Measurements from ENCODE around the gene ANKRD44. TPM values are rescaled to one million over a fixed set of nuclear protein-coding genes. Genes with fewer than 3 reads are reported as not detected.

The ANKRD44 gene
- total RNA-seq, 1 donor from 2014 or later = 3.4 TPM

DNA sequence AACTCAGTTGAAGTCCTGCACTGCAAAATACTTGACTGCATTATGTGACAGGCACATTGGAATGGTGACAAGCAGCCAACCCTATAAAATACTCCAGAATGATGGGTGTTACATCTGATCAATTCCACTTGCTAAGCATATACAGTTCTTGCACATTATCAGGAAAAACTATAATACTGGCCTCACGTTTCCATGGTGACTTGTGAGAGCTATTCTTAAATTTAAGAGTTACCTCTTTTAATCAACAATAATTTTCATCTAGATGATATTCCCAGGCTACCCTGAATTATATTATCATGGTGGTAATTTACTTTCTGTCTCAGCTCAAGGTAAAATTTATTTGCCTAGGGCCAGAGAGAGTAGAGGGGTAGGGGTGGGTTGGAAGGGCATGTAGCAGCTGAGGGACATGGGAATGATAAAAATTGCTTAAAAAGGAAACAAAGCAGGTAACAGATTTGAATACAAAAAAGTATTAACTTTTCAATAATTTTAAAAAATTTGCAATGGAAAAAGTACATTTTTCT, 251.7 kb downstream of the ANKRD44 start:
- H3K9ac ChIP-seq = no peak overlapping the region
- no peaks in the 10 kb centered on the region for H4K20me1 ChIP-seq (ENCODE audit: low read depth)
- no peaks in the 10 kb centered on the region for H3K36me3 Mint-ChIP-seq
- no peaks in the 10 kb centered on the region for H3K9me3 ChIP-seq (ENCODE audit: low read depth)
- H3K4me2 ChIP-seq = no peak overlapping the region
- H3K79me2 ChIP-seq (ENCODE audit: low read depth) = no peaks in the 10 kb centered on the region
- no peak overlapping the region for H3K4me3 Mint-ChIP-seq
- TF ChIP-seq CTCF (IDR thresholded peaks at IDR 0.05) (no peak), EZH2phosphoT487 (IDR thresholded peaks at IDR 0.05) (no peak), EZH2 (IDR thresholded peaks at IDR 0.05) (no peak)
- no peaks in the 10 kb centered on the region for H3F3A ChIP-seq (ENCODE audit: low read depth)
- no peaks in the 10 kb centered on the region for H3K27me3 Mint-ChIP-seq (ENCODE audit: insufficient read depth, low read depth)
- H3K4me1 ChIP-seq = no peaks in the 10 kb centered on the region
- H3K27ac ChIP-seq = no peak overlapping the region
- H3K9me3 Mint-ChIP-seq = peaks cover 23% of the 10 kb centered on the region
- no peak overlapping the region for H3K27ac Mint-ChIP-seq
- no peaks in the 10 kb centered on the region for H3K27me3 ChIP-seq
- no peak overlapping the region for H2AFZ ChIP-seq (replicated peaks)
- no peak overlapping the region for H3K4me3 ChIP-seq
- H3K36me3 ChIP-seq = peaks cover 5% of the 10 kb centered on the region
- DNase-seq (ENCODE audit: low spot score) = no peak
- no peaks in the 10 kb centered on the region for H3K4me1 Mint-ChIP-seq

GRCh38 chr2:197057959-197058358, 252.6 kb downstream of the ANKRD44 start:
- Mint-ChIP-seq H3K36me3 (no peaks in the 10 kb centered on the region), H3K4me3 (no peak overlapping the region), H3K27me3 (ENCODE audit: insufficient read depth, low read depth) (no peaks in the 10 kb centered on the region), H3K27ac (no peak overlapping the region), H3K4me1 (no peaks in the 10 kb centered on the region), H3K9me3 (peaks cover 25% of the 10 kb centered on the region)
- Histone ChIP-seq H3K79me2 (ENCODE audit: low read depth) (no peaks in the 10 kb centered on the region), H3K36me3 (peaks cover 5% of the 10 kb centered on the region), H2AFZ (replicated peaks) (no peak overlapping the region), H3K4me3 (no peak overlapping the region), H3K4me2 (no peak overlapping the region), H3K9me3 (ENCODE audit: low read depth) (no peaks in the 10 kb centered on the region), H3K4me1 (no peaks in the 10 kb centered on the region), H3K27ac (no peak overlapping the region), H3K27me3 (no peaks in the 10 kb centered on the region), H4K20me1 (ENCODE audit: low read depth) (no peaks in the 10 kb centered on the region), H3F3A (ENCODE audit: low read depth) (no peaks in the 10 kb centered on the region), H3K9ac (no peak overlapping the region)
- no peak for TF ChIP-seq EZH2phosphoT487 (IDR thresholded peaks at IDR 0.05)
- TF ChIP-seq CTCF (IDR thresholded peaks at IDR 0.05) = no peak
- TF ChIP-seq EZH2 (IDR thresholded peaks at IDR 0.05) = no peak
- DNase-seq (ENCODE audit: low spot score) = no peak

- no peak for DNase-seq (ENCODE audit: low spot score)
- peaks cover 19% of the 10 kb centered on the region for H3K9me3 Mint-ChIP-seq
- Histone ChIP-seq H3K4me2 (no peak overlapping the region), H3K9ac (no peak overlapping the region), H3K79me2 (ENCODE audit: low read depth) (no peaks in the 10 kb centered on the region), H3K4me1 (no peaks in the 10 kb centered on the region), H3K36me3 (peaks cover 5% of the 10 kb centered on the region), H3K27ac (no peak overlapping the region), H2AFZ (replicated peaks) (no peak overlapping the region), H3K27me3 (no peaks in the 10 kb centered on the region), H3F3A (ENCODE audit: low read depth) (no peaks in the 10 kb centered on the region), H4K20me1 (ENCODE audit: low read depth) (no peaks in the 10 kb centered on the region), H3K9me3 (ENCODE audit: low read depth) (no peaks in the 10 kb centered on the region), H3K4me3 (no peak overlapping the region)
- no peak overlapping the region for H3K27ac Mint-ChIP-seq
- H3K4me3 Mint-ChIP-seq = no peak overlapping the region
- H3K4me1 Mint-ChIP-seq = no peaks in the 10 kb centered on the region
- TF ChIP-seq EZH2phosphoT487 (IDR thresholded peaks at IDR 0.05) (no peak), EZH2 (IDR thresholded peaks at IDR 0.05) (no peak), CTCF (IDR thresholded peaks at IDR 0.05) (no peak)
- H3K36me3 Mint-ChIP-seq = no peaks in the 10 kb centered on the region
- no peaks in the 10 kb centered on the region for H3K27me3 Mint-ChIP-seq (ENCODE audit: insufficient read depth, low read depth)
These were observed 255.5 kb downstream of the ANKRD44 start for GRCh38 chr2:197055045-197055444.
